Astrocyte of the cerebellum (primary cell): ENCODE results near the gene GAS7.
"Not testable (repeated sequence)": the region's sequence is repeated elsewhere in the genome, so short reads cannot be mapped to it uniquely, and the experiment has no call there.

ENCODE experiments used
- DNase-seq: peaks from one replicate; pipeline ENCODE4 v3.0.0-alpha.2; 2011; ENCODE audit warnings: low read depth
- H3K4me3 ChIP-seq: 2 replicates; pipeline ENCODE4 v1.5.1; 2011; ENCODE audit warnings: mild to moderate bottlenecking, low read depth, low read length, moderate library complexity
- CTCF ChIP-seq: IDR thresholded peaks from 2 replicates; pipeline ENCODE4 v1.5.1; 2012; ENCODE audit warnings: low read length, low read depth, moderate library complexity, mild to moderate bottlenecking; ENCODE audit errors: missing control alignments
- in situ Hi-C: cut with HindIII; loops from 2 replicates; pipeline ENCODE4 v1.10.0; 2017; ENCODE audit warnings: low sequenced_read_pairs

The GAS7 gene

DNA sequence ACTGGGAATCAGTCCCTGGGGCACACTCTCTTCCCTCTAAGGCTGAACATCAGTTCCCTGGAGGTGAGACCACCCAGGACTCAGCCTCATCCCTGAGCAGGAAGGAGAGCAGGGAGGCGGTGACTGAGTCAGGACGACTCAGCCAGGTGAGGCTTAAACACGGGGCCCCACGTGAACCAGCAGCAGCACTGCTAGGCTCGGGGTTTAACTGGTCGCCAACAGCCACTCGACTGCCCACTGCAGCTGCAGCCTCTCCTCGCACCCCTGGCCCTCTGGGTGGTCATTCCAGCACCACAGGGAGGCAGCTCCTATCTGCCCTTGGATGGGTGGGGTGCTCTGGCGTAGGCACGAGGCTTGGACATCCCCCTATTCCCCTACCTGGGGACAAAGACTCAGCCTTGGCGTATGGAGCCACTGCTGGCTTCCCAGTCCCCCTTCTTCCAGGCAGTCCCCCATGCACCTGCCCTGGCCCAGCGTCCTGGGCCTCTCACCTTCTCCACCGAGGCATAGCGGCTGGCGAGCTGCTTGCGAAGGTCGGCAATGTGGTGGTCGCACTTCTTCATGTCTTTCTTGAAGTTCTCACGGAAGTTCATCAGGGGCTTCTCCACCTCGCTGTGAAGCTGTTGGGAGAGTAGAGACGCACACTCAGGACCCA, 272.1 kb downstream of the GAS7 start:
- no peak for DNase-seq
- in situ Hi-C loops, result no loop called here
- H3K4me3 ChIP-seq, result no peak overlapping the region
- TF ChIP-seq CTCF, result no peak

DNA sequence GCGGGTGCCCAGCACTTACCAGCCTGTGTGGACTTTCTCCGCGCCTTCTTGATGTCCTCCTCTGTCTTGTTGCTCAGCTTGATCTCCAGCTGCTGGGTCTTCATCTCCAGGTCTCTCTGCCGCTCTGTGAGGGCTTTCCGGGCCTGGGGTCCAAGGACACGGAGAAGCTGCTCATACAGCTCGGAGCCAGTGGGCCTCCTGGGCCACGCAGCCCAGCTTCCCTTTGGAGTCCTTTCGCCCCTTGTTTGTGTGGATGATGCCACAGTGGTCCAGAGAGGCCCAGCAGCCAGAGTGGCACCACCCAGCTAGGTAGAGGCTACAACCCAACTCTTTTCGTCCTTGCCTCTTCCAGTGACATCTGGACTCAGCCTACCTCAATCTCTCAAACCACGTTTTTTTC, 272.9 kb downstream of the GAS7 start:
- H3K4me3 ChIP-seq, result no peak overlapping the region
- TF ChIP-seq CTCF, result no peak
- DNase-seq, result no peak
- in situ Hi-C loops, result no loop called here

- in situ Hi-C loops, result no loop called here
- peak; percentile 77 for TF ChIP-seq CTCF
These were observed 273.6 kb downstream of the GAS7 start for GRCh38 chr17:9924735-9925191.

GRCh38 chr17:9922012-9922848, 276.2 kb downstream of the GAS7 start:
- no peak for TF ChIP-seq CTCF
- in situ Hi-C loops, result no loop called here
- DNase-seq, result no peak
- no peak overlapping the region for H3K4me3 ChIP-seq

More at GRCh38 chr17:9924735-9925191, 273.6 kb downstream of the GAS7 start:
- H3K4me3 ChIP-seq, result no peak overlapping the region
- peak; percentile 70 for DNase-seq

DNA sequence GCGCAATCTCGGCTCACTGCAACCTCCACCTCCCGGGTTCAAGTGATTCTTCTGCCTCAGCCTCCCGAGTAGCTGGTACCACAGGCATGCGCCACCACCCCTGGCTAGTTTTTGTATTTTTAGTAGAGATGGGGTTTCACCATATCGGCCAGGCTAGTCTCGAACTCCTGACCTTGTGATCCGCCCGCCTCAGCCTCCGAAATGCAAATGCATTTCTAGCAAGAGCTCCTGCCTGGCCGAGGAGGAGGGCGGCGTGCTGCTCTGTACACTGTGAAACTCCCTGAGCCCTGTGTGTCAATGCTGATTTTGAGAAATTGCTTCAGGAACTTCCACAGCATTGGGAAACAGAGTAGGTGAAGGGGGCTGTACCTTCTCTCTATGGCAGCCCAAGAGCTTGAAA, 277.2 kb downstream of the GAS7 start:
- DNase-seq, H3K4me3 ChIP-seq, in situ Hi-C loops: not testable (repeated sequence)

GRCh38 chr17:9918804-9919352, 279.5 kb downstream of the GAS7 start:
- in situ Hi-C loops, result no loop called here
- H3K4me3 ChIP-seq, result no peak overlapping the region
- no peak for DNase-seq
- no peak for TF ChIP-seq CTCF

- no peak for DNase-seq
- no peak for TF ChIP-seq CTCF
- in situ Hi-C loops, result no loop called here
- no peak overlapping the region for H3K4me3 ChIP-seq
These were observed 280.1 kb downstream of the GAS7 start for GRCh38 chr17:9918352-9918751.
